ENCODE results near the gene PMM2. TPM values are rescaled to one million over a fixed set of nuclear protein-coding genes. Genes with fewer than 3 reads are reported as not detected.

Gene PMM2
- total RNA-seq, 1 donor = 34.7 TPM

- DNase-seq (ENCODE audit: low read depth) = no peak
Measured at GRCh38 chr16:8847145-8847544, 49.5 kb downstream of the PMM2 start.

DNA sequence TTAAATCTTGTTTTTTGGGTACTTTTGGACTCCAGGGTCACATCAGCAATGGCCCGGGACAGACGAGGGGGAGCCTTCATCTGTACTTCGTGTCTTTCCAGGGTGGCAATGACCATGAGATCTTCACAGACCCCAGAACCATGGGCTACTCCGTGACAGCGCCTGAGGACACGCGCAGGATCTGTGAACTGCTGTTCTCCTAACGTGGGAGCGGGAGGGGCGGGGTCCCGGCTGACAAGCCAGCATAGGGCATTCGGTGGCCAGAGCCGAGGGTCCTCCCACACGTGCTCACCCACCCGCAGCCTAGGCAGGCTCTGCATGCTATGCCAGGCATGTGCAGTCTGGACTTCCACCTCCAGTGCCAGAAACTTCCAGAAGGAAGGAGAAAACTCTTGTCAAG lies 50.0 kb downstream of the PMM2 start:
- TF ChIP-seq CTCF (IDR thresholded peaks at IDR 0.05; ENCODE audit: insufficient read depth, low read length) = no peak
- no peak overlapping the region for H3K4me3 ChIP-seq (ENCODE audit: low read depth, low read length)
- no peak for DNase-seq (ENCODE audit: low read depth)

More at GRCh38 chr16:8847145-8847544, 49.5 kb downstream of the PMM2 start:
- no peak overlapping the region for H3K4me3 ChIP-seq (ENCODE audit: low read depth, low read length)
- TF ChIP-seq CTCF (IDR thresholded peaks at IDR 0.05; ENCODE audit: insufficient read depth, low read length) = no peak

DNA sequence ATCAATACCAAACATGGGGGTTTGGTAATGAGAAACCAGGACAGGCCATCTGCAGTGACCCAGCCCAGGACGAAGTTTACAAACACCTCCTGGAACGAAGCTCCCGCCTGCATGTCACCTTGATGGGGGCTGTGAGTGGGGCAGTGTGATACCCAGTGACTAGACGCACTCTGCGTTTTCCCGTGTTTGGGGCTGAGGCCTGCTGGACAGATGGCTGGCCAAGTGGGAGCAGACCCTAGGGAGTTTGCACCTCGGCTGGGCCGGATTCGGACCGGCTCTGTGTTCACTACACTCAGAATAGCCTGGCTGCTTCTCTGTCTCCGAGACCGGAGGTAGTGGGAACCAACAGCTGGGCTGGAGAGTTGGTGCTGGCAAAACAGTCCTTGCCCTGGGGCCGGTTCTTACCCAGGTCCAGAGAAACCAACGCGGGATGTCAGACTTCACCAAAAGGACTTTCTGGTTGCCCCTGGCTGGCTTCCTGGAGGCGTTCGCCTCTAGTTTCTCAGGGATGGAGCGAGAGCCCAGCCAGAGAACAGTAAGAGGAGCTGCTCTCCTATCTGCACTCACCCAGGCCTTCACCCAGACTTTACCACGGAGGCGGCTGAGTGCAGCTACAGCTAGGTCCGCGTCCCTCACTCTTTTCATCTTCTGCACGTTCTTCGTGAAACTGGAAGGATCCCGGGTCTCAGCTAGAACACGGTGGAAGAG lies 50.7 kb downstream of the PMM2 start:
- no peak overlapping the region for H3K4me3 ChIP-seq (ENCODE audit: low read depth, low read length)
- DNase-seq (ENCODE audit: low read depth) = no peak
- TF ChIP-seq CTCF (IDR thresholded peaks at IDR 0.05; ENCODE audit: insufficient read depth, low read length) = no peak

GRCh38 chr16:8848939-8849391 lies 51.3 kb downstream of the PMM2 start:
- TF ChIP-seq CTCF (IDR thresholded peaks at IDR 0.05; ENCODE audit: insufficient read depth, low read length) = no peak
- H3K4me3 ChIP-seq (ENCODE audit: low read depth, low read length) = no peak overlapping the region
- DNase-seq (ENCODE audit: low read depth) = peak; percentile 38

DNA sequence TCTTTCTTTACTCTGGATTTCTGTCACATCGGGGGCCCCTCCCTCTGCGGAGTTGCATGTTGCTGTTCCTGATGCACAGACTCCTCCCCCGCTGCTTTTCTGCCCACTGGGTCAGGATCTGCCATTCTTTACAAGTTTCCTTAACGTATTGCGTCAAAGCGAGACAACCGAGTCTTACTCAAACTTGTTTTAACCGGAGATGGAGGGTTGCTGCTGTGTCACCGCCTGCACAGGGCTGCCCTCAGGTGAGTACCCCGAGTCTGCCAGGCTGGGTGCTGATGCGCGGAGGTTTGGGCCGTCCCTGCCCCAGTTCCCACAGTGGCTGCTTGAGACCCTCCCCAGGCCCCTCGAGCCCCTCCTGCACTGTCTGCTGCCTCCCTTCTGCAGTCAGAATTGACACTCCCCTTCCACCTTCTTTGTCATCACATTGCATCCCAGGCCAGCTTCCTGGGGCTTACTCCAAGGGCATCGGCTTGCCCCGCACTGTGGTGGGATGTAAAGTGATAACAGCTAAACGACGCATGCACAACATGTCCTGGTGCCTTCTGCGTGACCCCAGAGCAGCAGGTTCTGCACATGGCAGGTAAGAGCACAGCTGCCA lies 51.9 kb downstream of the PMM2 start:
- TF ChIP-seq CTCF (IDR thresholded peaks at IDR 0.05; ENCODE audit: insufficient read depth, low read length) = no peak
- peak; percentile 36 for DNase-seq (ENCODE audit: low read depth)
- H3K4me3 ChIP-seq (ENCODE audit: low read depth, low read length) = no peak overlapping the region

DNA sequence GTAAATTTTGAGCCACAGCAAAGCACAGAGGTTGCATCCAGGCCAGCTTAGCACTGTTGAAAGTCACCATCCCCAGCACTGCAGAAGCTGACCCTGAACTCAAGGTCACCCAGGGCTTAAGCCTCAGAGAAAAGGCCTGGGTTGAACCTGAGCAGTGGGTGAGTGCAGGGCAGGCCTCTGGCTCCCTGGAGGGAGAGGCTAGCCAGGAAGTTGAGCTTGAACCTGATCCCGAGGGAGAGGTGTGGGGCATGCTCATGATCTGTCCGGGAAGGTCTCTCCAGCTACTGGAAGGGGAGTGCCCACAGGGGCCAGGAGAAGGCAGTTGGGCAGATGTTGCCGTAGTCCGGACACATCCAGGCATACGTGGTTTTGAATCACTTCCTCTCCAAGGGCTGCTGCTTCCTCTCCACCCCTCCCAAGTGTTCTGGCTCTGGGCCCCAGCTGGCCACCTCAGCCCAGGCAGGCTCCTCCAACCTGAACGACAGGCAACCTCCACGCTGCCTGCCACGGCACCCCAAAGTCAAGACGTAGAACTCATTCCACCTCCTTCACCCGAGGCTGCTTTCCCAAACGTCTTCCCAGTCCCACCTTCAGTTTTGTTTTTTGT lies 52.7 kb downstream of the PMM2 start:
- no peak for TF ChIP-seq CTCF (IDR thresholded peaks at IDR 0.05; ENCODE audit: insufficient read depth, low read length)
- DNase-seq (ENCODE audit: low read depth) = peak; percentile 85
- no peak overlapping the region for H3K4me3 ChIP-seq (ENCODE audit: low read depth, low read length)
